NCI-H510A (cell line): ENCODE measurements around the gene MARCHF6.
"Not testable (repeated sequence)": the region's sequence is repeated elsewhere in the genome, so short reads cannot be mapped to it uniquely, and the experiment has no call there.

Experiments
- DNase-seq: peaks from one replicate; lab custom pipeline; 2025; lab: John Stamatoyannopoulos, UW

The MARCHF6 gene

DNA sequence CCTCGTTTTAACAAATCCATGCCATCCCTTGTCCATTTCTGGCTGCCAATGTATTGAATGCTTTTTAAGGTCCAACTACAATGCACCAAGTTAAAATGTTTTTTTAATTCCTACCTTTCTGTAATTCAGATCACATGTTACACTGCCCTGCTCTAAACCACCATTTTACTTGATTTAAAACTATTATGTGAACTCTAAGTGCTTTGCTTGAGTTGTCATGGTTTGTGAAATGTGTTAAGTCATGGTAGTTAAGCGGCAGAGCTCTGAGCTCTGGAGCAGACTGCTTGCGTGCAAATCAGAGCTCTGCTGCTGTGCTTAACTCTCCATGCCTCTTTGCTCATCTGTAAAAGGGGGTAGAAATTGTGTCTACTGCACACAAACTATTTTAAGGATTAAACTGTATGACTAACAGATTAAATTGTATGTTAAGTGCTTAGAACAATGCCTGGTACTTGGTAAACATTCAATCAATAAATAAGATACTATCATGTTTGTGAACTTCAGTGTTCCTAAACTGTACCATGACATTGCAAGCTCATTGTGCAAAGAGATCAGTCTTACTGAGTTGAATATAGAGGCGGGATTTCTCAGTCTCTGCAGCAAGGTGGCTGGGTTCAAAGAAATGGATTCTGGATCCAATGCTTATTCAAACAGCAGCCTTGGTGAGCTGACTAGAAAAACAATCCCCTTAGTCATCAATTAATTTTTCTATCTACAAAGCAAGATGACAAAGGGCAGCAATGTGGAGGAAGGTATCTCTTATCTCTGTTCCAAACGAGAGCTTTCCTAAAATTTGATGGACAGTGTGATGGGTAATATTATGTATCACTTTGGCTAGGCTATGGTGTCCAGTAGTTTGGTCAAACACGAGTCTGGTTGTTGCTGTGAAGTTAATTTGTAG lies 29.7 kb upstream of the MARCHF6 start:
- DNase-seq, result no peak

DNA sequence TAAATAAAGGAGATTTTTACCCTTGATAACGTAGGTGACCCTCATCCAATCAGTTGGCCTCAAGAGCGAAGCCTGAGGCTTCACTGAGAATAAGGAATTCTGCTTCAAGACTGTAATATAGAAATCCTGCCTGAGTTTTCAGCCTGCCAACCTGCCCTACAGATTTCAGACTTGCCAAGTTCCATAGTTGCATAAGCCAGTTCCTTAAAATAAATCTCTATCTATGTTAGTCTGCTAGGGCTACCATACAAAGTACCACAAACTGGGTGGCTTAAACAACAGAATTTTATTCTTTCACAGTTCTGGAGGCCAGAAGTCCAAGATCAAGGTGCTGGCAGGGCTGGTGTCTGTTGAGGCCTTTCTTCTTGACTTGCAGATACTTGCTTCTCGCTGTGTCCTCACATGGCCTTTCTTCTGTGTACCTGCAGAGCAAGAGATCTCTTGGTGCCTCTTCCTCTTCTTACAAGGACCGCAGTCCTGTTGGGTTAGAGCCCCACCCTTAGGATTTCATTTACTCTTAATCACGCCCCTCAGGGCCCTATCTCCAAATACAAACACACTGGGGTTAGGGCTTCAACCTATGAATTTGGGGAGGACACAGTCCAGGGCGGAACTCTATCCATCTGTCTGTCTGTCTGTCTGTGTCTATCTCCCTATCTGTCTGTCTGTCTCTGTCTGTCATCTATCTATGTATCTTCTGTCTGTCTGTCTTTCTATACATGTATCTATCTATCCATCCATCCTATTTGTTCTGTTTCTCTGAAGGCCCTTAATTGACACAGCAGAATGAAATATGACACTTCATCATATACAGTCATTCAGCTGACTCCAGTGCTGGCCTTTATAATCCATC lies 28.8 kb upstream of the MARCHF6 start:
- no peak for DNase-seq

DNA sequence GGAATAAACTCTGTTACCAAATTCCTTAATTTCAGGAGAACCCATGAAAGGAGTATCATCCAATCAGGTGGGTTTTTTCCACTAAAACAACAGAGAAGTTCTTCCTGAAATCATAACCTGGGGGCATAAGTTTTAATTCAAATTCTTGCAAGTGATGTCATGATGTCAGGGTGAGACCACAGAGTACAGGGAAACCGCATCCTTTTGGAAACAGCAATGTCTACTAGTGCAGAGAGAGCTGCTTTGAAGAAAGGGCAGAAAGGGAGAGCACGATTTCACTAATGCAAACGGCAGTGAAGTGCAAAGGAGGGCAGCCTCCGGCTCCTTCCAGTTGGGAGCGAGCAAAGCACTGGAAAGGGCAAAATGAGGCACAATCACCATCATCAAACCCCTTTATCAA lies 25.2 kb upstream of the MARCHF6 start:
- no peak for DNase-seq

DNA sequence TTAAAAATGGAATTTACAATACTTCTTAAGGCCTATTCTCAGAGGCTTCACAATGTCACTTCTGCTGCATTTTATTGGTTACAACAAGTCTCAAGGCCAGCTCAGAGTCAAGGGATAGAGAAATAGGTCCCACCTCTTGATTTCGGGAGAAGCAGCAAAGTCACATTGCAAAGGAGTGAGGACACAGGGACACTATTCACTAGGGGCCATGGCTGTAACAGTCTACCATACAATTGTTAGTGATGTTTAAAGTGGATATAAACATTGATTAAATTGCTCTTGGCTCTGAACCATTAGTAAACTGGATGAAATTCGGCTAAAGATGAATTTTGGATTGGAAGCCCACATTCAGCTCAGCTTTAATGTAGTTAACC lies 24.1 kb upstream of the MARCHF6 start:
- DNase-seq, result no peak

DNA sequence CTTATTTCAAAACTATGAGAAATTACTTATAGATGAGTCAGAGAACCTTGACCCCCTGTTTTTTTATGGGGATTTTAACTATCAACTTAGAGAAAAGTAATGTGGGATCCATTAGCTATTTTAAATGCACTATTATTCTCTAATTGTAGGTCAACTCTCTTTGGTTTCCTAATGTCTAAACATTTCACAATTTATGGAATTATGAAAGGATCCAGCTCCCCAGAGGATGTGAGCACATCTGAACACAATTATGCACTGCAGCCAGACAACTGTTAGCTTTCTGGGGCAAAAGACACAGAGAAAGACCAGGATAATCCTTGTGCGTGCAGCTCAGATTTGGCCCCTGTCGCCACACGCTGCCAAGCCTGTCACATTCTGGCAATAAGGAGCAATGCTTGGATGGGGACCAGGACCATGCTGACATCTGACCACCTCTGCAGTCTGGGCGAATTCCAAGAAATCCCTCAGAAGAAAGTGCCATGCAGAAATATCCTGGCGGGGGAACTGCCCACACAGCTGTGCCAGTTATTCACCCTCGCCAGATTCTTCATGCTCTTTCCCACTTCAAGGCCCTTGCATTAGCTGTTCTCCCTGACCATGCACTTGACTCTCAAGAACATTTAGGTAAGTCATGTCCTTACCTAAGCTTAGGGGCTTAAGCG lies 23.5 kb upstream of the MARCHF6 start:
- DNase-seq, result no peak

DNA sequence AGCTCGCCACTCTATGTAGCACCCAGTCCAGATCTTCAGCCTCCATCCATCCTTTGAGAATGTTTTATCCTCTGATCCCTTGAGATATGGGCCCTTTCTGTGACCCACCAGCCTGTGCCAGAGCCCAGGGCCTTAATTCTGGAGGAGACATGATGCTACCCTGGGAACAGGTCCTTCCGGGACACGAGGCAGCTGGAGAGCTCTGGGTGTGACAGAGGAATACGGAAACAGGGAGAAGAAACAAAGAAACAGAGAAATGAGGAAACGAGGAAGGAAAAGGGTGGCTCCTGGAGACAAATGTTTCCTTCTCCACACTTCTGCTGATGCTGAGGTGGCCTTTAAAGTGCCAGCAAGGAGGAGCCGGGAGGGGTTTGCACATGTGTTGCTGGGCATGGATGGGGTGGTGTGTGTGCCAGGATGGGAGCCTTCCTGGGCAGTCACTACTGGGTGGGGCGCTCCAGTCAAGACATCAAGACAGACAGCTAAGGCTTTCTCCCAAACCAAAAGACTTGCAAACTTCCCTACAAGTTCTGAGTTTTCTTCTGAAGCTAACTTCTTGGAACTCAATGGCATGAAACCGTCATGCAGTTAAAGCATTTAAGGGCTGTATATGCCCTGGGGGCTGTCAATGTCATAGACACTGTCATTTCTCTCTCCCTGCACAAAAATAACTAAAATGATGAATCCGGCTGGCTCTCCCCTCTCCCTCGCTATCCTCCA lies 22.8 kb upstream of the MARCHF6 start:
- DNase-seq, result no peak

DNA sequence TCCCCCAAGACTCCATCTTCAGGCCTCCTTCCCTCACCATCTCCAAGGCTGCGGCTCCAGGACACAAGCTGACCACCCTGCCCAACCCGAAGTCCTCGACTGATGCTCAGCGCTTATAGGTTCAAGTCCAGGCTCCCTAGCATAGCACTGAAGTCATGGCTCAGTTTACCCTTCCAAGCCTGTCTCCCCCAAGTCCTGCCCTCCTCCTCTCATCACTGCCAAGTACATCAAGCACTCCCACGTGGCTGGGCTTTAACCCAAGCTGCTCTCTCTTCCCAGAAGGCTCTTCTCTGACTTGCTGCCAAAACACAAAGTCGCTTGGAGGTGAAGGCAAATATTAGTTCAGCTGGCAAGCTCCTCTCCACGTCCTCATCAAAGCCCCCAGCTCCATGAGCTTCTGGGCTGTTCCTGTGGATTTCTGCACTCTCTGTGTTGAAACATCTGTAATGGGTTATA lies 22.1 kb upstream of the MARCHF6 start:
- peak; percentile 88 for DNase-seq

DNA sequence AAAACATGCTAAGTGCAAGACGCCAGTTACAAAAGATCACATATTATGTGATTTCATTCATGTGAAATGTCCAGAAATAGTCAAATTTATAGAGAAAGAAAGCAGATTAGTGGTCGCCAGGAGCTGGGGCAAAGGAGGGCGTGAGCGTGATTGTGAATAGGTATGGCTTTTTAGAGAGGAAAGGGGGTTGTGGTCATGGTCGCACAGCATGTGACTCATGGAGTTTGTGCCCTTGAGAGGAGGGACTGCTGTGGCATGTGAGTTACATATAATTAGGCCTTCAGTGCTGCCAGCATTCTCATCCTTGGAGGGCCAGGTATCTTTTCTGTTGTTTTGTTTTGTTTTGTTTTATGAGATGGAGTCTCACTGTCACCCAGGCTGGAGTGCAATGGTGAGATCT lies 21.2 kb upstream of the MARCHF6 start:
- no peak for DNase-seq

DNA sequence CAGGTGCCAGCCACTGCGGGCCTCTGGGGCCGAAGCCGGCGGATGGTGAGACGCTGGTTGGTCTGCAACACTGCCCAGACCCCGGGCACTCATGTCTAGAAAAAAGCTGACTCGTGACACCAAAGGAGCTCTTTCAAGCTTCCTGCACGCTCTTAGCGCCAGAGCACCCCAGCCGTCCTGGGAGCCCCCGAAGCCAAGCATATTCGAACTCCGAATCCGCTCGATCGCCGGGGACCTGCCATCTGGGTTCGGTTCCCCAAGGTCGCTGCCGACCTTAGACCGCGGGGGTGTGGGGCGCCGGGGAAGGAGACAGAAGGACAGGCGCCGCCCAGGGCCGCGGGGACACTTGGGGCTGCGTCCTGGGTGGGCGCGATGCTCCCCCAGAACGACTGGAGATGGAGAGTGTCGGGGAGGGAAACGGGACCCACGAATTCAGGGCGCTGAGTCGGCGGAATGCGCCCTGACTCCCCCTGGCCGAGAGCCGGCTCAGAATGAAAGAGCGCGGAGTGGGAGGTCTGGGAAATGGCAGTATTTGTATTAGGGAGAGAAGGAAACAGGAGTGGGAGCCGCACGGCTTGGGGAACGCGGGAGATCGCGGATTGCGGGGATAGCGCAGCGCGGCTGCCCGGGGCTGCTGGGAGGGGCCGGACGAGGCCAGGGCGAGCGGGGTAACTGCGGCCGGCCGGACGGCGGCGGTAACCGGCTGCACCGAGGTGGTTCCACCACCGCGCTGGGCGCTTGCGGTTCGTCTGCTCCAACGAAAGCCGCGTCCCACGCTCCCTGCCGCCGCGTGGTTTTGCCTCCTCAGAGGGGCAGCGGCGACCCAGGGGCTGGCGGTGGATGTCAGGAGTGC lies 20.1 kb upstream of the MARCHF6 start:
- DNase-seq, result no peak

DNA sequence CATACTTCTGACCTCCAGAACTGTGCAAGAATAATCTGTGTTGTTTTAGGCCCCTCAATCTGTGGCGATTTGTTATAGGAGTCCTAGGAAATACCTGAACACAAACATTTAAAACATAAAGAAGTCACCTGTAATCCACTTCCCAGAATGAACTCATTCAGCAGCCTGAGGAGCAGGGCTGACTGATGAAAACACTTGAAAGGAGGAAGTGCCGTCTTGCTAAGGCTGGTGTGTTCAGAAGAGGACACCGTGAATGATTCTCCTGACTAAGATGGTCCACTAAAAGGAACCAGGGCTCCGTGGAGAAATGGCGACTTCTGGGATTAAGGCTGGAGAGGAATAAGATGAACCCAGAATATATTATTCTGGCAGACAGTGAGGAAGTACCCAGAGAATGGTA lies 18.7 kb upstream of the MARCHF6 start:
- no peak for DNase-seq

DNA sequence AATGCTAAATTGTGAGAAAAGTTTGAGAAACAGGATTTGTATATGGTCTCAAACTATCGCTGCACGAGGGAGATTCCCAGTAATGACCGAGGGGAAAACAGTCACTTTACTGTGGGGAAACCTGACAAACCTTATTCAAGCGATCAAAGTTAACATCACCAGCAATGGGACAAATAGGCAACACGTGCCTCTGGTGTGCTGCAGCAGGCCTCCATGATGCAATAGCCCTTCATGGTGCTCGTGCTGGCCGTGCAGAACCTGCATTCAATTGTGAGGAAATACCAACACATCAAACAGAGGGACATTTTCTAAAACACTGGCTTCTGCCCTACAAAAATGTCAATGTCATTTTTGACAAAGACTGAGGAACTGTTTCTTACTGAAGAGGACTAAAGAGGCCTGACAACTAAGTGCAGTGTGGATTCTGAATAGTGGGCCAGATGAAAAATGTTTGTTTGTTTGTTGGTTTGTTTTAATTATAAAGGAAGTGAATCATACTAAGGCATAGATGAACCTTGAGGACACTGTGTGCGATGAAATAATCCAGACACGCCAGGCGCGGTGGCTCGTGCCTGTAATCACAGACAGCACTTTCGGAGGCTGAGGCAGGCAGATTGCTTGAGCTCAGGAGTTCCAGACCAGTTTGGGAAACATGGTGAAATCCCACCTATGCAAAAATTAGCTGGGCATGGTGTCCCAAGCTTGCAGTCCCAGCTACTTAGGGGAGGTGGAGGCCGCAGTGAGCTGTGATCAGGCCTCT lies 17.6 kb upstream of the MARCHF6 start:
- no peak for DNase-seq

DNA sequence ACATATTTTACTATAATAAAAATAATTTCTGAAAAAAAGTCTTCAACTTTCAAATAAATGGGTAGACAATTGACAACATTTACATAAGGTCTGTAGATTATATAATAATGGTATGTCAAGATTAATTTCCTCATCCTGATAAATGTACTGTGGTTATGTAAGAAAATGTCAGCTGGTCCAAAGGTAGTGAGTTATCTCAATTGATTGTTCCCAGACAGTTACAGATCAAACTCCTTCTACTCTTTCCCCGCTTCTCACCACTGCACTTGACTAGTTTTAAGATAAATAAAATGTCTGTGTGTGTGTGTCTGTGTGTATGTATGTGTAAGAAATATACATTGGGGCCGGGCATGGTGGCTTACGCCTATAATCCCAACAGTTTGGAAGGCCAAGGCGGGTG lies 16.4 kb upstream of the MARCHF6 start:
- no peak for DNase-seq

DNA sequence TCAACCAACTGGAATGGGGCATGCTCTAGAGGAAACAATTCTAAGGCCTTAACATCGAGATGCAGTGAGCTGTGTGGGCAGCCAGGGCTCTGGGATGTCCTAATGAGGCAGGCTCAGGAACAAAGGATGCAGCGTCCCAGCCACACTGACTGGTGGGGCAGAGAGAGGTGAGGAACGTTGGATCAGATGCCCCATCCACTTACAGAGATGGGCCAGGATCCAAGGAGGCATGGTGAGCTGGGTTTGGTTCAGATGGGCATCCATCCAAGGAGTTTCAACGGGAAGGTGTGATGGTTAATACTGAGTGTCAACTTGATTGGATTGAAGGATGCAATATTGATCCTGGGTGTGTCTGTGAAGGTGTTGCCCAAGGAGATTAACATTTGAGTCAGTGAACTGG lies 15.5 kb upstream of the MARCHF6 start:
- DNase-seq, result no peak

DNA sequence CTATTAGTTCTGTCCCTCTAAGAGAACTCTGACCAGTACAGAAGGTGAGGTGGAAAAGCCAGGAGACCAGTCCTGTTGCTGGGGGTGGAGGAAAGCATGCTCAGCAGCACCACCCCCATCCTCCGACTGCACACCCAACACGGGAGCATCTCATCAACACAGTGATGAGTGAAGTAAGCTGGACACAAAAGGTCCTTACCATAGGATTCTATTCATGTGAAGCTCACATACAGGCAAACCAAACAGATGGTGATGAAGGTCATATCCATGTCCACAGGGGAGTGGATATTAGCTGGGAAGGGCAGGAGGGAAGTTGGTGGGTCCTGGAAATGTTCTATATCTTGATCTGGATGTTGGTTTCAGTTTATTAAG lies 14.8 kb upstream of the MARCHF6 start:
- no peak for DNase-seq

DNA sequence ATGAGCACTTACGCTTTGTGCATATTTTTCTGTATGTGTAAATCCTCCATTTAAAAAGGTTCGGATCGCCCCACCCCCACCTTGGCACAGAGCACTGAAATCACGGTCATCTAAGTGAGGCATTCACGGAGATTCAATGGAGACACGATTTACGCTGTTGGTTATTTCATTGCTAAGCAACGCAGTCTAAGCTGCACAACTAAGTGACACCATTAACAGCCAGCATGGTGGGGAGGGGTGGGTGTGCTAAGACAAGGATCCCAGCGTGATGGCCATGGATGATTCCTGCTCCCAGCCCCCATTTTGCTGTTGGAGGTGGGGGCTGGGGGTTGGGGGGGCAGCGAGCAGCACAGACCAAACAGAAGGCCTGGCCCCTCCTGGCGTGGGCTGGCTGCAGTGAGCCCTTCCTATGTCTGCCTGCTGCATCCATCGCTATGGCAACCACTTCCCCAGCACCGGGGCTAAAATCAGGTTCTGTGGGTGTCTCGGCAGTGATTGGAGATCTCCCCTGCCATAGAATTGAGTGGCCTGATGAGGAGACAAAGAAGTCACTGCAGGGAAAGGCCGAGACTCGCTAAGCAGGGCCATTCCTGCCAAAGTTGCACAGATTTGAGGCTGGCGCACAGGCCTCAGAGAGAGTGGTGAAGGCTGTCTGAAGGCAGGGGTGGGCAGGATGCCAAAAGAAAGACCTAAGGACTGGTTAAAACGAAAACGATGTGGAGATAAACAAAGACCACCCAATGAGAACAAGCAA lies 14.3 kb upstream of the MARCHF6 start:
- no peak for DNase-seq

DNA sequence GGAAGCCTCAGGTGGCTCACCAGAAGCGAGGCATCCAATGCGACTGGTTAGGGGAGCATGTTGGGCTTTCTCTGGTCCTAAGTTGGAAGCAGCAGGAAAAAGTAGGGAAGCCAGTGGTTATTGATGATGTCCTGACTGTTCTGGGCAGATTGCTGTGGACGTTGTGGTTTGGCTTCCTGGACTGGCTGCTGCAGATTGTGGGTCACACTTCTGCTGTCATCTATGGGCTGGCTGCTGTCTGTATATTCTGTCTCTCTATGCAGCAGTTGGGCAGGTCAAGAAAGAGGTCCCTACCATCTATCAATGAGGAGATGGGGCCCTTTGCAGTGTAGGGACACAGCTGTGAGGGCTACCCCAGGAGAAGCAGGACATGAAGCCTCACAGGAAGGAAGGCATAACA lies 13.5 kb upstream of the MARCHF6 start:
- DNase-seq, result no peak

DNA sequence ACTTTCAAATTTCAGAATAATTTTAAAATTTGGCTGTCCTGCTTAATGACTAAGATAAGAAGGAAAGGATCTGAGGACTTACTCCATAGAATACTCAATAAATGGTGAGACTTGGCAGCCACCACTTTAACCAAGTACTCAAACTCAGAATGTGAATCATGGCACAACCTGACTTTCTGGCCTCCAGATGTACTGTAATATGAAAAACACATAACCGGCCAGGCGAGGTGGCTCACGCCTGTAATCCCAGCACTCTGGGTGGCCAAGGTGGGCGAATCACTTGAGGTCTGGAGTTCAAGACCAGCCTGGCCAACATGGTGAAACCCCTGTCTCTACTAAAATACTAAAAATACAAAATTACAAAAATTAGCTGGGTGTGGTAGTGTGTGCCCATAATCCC lies 10.0 kb upstream of the MARCHF6 start:
- no peak for DNase-seq

DNA sequence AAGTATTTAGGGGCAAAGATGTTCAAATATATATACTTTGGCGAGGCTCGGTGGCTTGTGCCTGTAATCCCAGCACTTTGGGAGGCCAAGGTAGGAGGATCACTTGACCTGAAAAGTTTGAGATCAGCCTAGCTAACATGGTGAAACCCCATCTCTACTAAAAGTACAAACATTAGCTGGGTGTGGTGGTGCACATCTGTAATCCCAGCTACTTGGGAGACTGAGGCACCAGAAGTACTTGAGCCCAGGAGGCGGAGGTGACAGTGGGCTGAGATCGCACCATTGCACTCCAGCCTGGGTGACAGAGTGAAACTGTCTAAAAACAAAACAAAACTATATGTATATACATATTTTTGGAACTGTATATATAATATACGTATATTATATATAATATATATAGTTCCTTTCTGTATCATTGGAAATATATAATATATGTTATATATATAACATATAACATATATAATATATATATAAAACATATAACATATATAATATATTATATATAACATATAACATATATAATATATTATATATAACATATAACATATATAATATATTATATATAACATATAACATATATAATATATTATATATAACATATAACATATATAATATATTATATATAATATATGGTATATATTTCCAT lies 8.9 kb upstream of the MARCHF6 start:
- not testable (repeated sequence) for DNase-seq

DNA sequence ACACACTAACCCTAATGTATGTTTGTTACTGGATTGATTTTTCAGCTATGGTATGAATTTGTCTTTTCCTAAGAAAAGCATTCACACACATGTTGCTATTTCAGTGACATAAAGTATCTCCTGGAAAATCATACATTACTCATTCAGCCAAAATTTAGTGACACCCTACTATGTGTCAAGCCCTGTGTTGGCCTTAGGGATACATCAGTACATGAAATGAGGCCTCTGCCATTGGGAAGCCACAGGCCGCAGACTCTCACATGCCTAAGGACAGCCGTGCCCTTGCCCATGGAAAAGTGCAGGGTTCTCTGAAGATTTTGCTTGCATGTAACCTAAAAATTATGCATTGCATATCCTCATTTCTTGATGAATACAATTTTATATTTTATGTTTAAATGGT lies 5.2 kb upstream of the MARCHF6 start:
- no peak for DNase-seq
